RPMI7951 (cell line): ENCODE results near the gene RHBDD2. TPM values are rescaled to one million over a fixed set of nuclear protein-coding genes. Genes with fewer than 3 reads are reported as not detected.
"Not testable (repeated sequence)": the region's sequence is repeated elsewhere in the genome, so short reads cannot be mapped to it uniquely, and the experiment has no call there.

Experiments used
- DNase-seq: peaks from one replicate; pipeline ENCODE4 v3.0.0-alpha.2; 2012; ENCODE audit warnings: low read depth
- total RNA-seq: library from RNA; depleted of rRNA; stranded (reverse); fragments of >200 nt; shearing (Covaris generic); gene quantifications from 2 replicates; pipeline ENCODE4 v1.2.3, GENCODE V29; 2014; rRNA removed

The RHBDD2 gene
- 49.7 and 60.3 TPM in 2 replicates for total RNA-seq

DNA sequence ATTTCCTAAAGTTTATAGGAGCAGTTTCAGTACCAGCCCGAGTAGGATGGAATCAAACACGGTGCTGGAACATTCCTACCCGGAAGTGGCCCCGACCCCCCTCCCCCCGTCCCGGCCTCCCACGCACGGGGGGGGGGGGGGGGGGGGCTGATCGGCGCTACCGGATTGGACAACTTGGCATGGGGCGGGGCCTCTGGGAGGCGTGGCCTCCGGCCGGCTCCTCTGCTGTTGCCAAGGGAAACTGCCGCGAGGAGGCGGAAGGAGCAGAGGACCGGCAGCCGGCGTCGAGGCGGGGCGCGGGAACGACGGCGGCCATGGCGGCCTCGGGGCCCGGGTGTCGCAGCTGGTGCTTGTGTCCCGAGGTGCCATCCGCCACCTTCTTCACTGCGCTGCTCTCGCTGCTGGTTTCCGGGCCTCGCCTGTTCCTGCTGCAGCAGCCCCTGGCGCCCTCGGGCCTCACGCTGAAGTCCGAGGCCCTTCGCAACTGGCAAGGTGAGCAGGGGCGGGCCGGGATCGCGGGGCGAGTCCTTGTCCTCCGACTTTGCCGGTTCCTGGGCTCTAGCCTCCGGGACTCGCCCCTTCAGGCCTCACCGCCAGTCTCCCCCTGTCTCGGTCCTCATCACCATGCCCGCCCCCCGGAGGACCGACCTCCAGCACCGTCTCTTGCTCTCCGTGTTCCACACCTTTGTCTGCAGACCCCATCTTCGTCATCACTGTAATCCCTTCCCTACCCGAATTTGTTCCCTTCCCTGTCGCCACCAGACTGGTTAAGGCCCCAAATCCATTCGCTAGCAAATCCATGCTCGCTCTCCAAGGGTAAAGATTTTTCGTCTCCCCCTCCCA is at the start of gene RHBDD2:
Gene RHBDD2, plus strand, starts transcription at position 266 of the 843 bp plus-strand sequence. Its CDS starts 49 bp downstream, at position 315.
- DNase-seq: peak; percentile 92

DNA sequence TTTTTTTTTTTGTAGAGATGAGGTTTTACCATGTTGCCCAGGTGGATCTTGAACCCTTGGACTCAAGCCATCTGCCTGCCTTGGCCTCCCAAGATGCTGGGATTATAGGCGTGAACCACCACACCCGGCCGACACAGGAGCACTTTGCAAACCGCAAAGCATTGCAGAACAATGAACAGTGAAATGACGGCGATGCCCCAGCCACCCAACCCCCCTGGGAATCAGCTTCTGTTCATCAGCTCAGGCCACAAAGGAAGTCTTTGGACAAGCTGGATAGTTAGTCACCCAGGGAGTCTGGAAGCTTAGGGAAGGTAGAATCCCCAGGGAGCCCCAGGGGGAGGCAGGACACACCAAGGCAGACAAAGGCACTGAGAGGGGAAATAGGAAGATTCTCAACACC is 49.2 kb upstream of the RHBDD2 start:
- peak; percentile 93 for DNase-seq

DNA sequence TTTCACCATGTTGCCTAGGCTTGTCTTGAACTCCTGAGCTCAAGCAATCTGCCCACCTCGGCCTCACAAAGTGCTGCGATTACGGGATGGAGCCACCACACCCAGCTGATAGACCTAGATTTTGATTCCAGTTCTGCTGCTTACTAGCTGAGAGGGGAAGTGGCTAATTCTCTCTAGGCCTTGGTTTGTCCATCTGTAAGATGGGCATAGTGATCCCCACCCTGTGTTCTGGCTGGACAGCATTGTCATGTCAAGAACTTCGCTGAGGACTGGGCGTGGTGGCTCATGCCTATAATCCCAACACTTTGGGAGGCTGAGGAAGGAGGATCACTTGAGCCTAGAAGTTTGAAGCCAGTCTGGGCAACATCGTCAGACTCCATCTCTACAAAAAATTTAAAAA is 47.9 kb upstream of the RHBDD2 start:
- no peak for DNase-seq

DNA sequence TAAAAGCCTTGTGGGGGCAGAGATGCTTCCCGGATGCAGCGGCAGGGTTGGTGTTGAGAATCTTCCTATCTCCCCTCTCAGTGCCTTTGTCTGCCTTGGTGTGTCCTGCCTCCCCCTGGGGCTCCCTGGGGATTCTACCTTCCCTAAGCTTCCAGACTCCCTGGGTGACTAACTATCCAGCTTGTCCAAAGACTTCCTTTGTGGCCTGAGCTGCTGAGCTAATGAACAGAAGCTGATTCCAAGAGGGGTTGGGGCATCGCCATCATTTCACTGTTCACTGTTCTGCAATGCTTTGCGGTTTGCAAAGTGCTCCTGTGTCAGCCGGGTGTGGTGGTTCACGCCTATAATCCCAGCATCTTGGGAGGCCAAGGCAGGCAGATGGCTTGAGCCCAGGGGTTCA is 45.2 kb upstream of the RHBDD2 start:
- DNase-seq: peak; percentile 81

DNA sequence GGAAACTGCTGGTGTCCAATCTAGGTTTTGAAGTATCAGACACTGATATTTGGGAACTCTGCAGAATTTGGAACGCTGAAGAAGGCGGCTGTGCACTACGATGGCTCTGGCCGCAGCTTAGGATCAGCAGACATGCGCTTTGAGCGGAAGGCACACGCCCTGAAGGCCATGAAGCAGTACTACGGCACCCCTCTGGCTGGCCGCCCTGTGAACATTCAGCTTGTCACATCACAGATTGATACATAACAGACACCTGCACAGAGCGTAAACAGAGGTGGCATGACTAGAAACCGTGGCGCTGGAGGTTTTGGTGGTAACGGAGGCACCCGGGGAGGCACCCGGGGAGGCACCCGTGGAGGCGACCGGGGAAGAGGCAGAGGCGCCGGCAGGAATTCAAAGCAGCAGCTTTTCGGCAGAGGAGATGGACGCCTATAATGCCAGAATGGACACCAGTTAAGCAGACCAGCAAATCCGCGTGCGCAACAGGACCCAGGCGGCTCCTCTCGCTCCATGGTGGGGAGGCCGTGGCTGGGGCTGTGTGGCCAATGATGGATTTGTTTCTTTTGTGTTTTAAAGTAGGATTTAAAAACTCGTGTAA is 43.0 kb upstream of the RHBDD2 start:
- no peak for DNase-seq

DNA sequence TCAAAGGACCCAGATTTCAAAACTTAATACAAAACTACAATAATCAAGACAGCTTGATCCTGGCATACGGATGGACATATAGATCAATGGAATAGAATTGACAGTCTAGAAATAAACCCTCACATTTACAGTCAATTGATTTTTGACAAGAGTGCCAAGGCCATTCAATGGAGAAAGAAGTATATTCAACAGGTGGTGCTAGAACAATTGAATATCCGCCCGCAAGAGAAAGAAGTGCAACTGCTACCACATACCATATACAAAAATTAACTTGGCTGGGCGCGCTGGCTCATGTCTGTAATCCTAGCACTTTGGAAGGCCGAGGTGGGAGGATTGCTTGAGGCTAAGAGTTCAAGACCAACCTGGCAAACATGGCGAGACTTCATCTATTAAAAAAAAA is 42.0 kb upstream of the RHBDD2 start:
- DNase-seq: no peak

DNA sequence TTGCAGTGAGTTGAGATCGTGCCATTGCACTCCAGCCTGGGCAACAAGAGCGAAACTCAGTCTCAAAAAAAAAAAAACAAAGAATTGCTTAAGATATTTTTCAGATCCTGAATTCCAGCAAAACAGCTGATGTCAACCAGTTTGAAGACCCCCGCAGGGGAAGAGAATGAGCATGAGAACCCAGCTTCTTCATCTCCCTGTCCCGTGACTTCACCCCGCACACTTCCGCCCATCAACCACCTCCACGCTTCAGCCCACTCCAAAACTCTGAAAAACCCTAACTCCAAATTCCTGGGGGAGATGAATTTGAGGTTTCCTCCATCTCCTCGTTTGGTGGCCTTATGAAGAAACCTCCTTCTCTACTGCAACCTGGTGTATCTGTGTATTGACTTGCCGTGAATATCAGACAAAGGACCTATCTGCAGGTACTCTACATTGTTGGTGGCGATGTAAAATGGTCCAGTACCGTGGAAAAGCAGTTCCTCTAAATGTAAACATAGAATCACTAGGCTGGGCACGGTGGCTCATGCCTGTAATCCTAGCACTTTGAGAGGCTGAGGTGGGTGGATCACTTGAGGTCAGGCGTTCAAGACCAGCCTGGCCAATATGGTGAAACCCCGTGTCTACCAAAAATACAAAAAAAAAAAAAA is 40.4 kb upstream of the RHBDD2 start:
- DNase-seq: not testable (repeated sequence)

DNA sequence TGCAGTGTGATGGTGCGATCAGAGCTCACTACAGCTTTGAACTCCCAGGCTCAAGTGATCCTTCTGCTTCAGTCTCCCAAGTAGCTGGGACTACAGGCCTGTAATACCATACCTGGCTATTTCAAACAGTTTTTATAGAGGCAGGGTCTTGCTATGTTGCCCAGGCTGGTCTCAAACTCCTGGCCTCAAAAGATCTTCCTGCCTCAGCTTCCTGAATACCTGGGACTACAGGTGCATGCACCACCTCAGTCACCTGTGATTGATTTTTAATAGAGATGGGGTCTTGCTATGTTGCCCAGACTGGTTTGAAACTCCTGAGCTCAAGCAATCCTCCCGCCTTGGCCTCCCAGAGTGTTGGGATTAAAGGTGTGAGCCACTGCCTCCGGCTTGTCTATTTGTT is 38.8 kb upstream of the RHBDD2 start:
- DNase-seq: no peak

DNA sequence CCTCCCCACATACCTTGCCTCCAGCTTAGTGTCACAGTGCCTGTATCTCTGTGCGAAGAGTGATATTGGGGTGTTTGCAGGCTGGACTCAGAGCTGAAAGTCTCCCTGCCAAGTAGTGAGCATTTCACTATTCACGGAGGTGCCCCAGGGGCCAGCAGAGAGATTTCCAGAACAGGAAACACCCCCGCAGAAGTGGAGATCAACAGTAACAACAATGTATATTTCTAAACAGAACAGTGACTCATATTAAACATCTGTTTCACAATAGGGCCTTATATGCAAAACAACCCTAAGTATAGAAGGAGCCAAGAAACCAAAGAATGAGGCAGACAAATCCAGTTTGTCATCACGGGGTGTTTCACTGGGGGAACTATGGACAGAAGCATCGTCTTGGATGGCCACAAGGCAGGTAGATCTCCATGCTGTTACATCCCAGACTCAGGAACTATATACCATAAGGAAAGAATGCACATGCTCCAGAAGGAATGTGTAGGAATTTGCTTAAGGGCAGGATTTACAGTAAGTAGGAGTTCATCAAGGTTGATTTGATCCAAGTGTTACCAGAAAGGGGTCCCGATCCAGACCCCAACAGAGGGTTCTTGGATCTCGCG is 35.9 kb upstream of the RHBDD2 start:
- peak; percentile 89 for DNase-seq

DNA sequence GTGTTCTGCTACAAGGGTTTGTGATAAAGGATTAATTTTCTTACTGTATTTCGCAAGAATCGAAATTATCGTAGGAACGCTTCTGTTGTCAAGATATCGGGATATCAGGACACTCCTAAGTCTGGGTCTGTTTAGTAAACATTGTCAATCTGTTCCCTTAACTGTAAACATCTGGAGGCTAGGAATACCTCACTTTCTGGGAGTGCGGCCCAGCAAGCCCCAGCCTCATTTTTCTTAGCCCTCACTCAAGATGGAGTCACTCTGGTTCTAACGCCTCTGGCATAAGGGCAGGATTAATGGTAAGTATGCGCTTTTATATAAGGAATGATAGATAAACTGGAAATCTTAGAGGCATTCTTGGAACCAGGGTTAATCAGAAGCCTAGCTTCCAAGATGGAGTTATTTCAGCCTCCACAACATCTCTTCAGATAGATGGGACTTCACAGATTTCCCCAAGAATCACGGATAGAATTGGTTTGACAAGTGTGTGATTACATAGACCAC is 35.2 kb upstream of the RHBDD2 start:
- DNase-seq: no peak

DNA sequence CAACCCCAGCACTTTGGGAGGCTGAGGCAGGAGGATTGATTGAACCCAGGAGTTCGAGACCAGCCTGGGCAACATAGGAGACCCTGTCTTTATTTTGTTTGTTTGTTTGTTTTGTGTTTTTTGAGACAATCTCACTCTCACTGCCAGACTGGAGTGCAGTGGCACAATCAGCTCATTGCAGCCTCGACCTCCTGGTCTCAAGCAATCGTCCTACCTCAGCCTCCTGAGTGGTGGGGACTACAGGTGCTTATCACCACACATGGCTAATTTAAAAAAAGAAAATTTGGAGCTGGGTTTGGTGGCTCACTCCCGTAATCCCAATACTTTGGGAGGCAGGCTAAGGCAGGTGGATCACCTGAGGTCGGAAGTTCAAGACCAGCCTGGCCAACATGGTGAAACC is 34.7 kb upstream of the RHBDD2 start:
- no peak for DNase-seq

DNA sequence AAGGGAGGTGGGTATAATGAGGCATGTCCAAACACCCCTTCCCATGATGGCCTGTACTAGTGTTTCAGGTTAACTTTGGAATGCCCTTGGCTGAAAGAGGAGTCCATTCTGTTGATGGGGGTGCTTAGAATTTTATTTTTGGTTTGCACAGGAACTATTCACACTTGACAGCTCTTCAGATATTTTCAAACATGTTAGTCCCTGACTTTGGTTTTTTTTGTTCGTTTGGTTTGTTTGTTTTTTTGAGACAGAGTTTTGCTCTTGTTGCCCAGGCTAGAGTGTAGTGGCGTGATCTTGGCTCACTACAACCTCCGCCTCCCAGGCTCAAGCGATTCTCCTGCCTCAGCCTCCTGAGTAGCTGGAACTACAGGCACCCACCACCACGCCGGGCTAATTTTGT is 33.7 kb upstream of the RHBDD2 start:
- DNase-seq: not testable (repeated sequence)

DNA sequence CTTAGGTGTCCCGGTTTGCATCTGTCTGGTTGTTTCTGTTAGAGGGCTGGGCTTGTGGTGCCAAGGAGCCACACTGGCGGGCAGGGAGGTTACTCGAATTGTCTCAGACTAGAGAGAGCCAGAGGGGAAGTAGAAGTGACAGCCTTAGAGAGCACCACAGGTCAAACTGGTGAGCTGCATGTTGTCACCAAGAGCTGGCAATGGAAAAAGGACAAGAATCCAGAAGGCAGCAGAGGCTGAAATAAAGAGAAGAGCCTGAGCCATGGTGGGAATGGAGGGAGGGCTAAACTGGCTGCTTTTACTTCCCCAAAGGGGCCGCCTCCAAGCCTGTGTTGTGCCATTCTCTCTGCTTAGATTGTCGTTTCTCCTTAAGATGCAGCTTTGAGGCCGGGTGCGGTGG is 31.1 kb upstream of the RHBDD2 start:
- DNase-seq: no peak

DNA sequence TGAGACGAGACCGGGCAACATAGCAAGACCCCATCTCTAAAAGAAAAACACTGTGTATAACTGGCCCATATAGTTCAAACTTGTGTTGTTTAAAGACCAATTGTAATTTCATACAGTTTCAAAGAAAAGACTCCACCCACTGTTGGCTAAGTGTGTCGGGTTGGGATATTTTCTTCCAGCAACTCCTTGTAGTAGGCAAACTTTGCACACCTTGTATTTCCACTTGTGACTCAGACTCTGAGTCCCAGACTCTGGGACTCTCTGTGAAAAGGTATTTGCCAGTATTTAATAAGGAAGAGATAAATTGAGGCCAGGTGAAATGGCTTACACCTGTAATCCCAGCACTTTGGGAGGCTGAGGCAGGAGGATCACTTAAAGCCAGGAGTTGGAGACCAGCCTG is 29.3 kb upstream of the RHBDD2 start:
- DNase-seq: no peak

DNA sequence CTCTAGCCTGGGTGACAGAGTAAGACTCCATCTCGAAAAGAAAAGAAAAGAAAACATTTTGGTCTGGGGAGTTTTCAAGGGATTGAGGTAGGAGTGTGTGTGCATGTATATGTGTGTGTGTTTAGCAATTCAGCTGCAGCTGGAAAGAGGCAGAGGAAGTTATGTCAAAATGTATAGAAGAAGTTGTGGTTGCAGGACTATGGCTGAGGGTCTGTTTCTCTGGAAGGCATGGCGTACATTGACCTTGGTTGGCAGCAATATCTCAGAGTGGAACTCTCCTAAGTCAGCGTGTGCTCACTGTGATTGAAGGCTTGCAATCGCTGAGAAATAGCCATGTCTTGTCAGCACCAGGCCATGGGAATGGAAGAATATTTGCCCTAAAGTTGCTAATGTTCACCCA is 28.6 kb upstream of the RHBDD2 start:
- no peak for DNase-seq

DNA sequence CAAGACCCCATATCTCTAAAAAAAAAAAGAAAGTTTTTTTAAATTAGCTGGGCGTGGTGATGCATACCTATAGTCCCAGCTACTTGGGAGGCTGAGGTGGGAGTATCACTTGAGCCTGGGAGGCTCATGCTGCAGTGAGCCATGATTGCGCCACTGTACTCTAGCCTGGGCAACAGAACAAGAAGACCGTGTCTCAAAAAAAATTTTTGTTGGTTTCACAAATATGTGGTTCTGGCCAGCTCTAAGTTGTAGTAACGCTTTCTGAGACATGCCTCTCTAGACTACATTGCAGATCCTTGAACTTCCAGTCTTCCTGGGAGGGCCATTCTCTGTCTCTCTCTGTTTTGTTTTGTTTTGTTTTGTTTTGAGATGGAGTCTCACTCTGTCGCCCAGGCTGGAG is 24.6 kb upstream of the RHBDD2 start:
- peak; percentile 19 for DNase-seq

DNA sequence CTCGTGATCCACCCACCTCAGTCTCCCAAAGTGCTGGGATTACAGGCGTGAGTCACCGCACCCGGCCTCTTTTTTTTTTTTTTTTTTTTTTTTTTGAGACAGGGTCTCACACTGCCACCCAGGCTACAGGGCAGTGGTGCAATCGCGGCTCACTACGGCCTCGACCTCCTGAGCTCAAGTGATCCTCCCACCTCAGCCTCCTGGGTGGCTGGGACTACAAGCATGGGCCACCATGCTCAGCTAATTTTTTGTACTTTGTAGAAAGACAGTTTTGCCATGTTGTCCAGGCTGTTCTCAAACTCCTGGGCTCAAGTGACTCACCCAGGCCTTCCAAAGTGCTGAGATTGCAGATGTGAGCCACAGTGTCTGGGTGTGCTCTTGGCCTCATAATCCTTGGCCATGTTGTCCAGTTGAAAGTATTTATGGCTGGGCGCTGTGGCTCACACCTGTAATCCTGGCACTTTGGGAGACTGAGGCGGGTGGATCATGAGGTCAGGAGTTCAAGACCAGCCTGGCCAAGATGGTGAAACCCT is 24.0 kb upstream of the RHBDD2 start:
- peak; percentile 35 for DNase-seq

DNA sequence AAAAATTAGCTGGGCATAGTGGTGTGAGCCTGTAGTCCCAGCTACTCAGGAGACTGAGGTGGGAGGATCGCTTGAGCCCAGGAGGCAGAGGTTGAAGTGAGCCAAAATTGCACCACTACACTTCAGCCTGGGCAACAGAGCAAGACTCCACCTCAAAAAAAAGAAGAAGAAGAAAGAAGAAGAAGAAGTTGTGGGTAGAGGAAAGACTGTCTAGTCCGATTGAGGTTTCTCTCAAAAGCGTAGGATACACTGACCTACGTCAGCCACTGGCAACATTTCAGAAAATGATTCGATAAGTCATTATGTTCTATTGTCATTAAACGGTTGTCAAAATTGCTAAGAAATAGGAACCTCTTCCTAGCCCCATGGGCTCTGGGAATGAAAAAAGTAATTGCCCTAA is 22.3 kb upstream of the RHBDD2 start:
- DNase-seq: no peak

DNA sequence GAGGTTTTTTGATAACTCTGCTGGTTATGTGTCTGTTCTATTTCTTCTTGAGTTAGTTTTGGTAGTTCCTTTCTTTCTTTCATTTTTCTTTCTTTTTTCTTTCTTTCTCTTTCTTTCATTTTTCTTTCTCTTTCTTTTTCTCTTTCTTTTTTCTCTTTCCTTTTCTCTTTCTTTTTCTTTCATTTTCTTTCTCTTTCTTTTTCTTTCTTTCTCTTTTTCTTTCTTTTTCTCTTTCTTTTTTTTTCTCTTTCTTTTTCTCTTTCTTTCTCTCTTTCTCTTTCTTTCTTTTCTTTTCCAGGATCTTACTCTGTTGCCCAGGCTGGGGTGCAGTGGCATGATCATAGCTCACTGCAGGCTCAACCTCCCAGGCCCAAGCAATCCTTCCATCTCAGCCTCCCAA is 20.4 kb upstream of the RHBDD2 start:
- DNase-seq: no peak

DNA sequence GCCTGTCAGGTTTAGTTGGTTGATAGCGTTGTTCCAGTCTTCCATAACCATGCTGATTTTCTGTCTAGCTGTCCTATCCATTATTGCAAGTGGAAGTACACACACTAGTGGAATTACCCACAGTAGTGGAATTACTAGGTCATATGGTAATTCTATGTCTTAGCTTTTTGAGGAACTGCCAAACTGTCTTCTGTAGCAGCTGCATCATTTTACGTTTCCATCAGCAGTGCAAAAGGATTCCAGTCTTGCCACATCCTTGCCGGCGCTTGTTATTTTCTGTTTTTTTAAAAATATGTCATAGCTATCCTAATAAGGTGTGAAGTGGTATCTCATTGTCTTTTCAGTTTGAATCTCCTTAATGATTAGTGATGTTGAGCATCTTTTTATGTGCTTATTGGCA is 17.2 kb upstream of the RHBDD2 start:
- no peak for DNase-seq

DNA sequence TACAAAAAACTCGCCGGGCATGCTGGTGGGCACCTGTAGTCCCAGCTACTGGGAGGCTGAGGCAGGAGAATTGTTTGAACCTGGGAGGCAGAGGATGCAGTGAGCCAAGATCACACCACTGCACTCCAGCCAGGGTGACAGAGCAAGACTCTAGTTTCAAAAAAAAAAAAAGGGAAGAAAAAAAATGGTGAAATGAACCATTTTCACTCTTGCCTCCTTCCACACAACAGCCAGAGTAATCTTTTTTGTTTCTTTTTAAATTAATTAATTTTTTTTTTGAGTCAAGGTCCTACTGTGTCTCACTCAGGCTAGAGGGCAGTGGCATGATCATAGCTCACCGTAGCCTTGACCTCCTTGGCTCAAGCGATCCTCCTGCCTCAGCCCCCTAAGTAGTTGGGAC is 14.6 kb upstream of the RHBDD2 start:
- not testable (repeated sequence) for DNase-seq

DNA sequence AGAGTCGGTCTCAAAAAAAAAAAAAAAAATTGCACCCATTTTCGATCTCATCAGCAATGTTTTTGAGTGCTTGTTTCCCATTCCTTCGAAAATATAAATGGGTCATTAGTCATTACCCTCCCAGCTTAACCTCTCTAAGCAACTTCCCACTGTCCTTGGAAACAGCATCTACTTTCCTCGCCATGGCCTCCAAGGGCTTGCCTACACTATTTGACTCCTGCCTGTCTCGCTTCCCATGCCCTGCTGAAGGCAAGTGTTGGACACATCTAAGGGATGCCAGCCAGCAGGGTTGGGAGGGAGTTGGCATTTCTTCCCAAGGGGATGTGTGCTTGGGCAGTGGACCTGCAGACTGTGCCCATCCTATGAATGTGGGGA is 12.7 kb upstream of the RHBDD2 start:
- DNase-seq: no peak
